ENCODE results near the gene SH3PXD2A. TPM values are rescaled to one million over a fixed set of nuclear protein-coding genes. Genes with fewer than 3 reads are reported as not detected.
A peak's percentile ranks its signal among the peaks of the same experiment; 100 is the strongest.

Gene SH3PXD2A
- total RNA-seq, 1 donor from 2014 or later = 36.8 TPM

GRCh38 chr10:103648636-103649532, 206.5 kb downstream of the SH3PXD2A start:
- TF ChIP-seq, protein P1, sequence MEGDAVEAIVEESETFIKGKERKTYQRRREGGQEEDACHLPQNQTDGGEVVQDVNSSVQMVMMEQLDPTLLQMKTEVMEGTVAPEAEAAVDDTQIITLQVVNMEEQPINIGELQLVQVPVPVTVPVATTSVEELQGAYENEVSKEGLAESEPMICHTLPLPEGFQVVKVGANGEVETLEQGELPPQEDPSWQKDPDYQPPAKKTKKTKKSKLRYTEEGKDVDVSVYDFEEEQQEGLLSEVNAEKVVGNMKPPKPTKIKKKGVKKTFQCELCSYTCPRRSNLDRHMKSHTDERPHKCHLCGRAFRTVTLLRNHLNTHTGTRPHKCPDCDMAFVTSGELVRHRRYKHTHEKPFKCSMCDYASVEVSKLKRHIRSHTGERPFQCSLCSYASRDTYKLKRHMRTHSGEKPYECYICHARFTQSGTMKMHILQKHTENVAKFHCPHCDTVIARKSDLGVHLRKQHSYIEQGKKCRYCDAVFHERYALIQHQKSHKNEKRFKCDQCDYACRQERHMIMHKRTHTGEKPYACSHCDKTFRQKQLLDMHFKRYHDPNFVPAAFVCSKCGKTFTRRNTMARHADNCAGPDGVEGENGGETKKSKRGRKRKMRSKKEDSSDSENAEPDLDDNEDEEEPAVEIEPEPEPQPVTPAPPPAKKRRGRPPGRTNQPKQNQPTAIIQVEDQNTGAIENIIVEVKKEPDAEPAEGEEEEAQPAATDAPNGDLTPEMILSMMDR (IDR thresholded peaks at IDR 0.05; ENCODE audit: unreplicated experiment) = no peak
- peak overlapping the region; percentile 48 for H3K27ac Mint-ChIP-seq
- peaks cover 6% of the 10 kb centered on the region for H3K36me3 Mint-ChIP-seq
- peaks cover 25% of the 10 kb centered on the region for H3K4me1 Mint-ChIP-seq
- no peaks in the 10 kb centered on the region for H3K27me3 Mint-ChIP-seq (ENCODE audit: low read depth)
- DNase-seq (ENCODE audit: low spot score in 2 of 2, unreplicated experiment in 2 of 2) = no peak
- H3K4me3 Mint-ChIP-seq = no peak overlapping the region
- no peaks in the 10 kb centered on the region for H3K9me3 Mint-ChIP-seq

GRCh38 chr10:103648251-103648635, 207.1 kb downstream of the SH3PXD2A start:
- Mint-ChIP-seq H3K4me1 (peaks cover 25% of the 10 kb centered on the region), H3K27me3 (ENCODE audit: low read depth) (no peaks in the 10 kb centered on the region), H3K4me3 (no peak overlapping the region), H3K9me3 (no peaks in the 10 kb centered on the region), H3K27ac (peak overlapping the region; percentile 48), H3K36me3 (peaks cover 6% of the 10 kb centered on the region)
- DNase-seq (ENCODE audit: low spot score in 2 of 2, unreplicated experiment in 2 of 2) = no peak
- TF ChIP-seq, protein P1 (IDR thresholded peaks at IDR 0.05; ENCODE audit: unreplicated experiment) = no peak

DNA sequence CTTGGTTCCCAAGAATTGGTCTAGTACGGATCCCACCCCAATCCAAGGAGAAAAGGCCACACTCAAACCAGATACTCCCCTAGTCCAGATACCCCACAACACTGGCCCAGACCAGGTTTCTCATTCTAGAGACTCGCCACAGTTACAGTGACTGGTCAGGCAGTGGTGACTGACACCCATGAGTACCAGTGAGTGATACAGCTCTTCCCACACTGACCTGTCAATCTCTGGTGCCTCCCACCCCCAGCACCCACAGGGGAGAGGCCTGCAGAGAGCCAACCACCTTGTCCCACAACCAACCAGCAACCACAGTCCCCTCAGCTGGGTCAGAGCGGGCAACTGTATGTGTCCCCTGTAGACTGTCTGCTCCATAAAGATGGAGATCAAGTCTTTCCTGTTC, 209.1 kb downstream of the SH3PXD2A start:
- DNase-seq (ENCODE audit: low spot score in 2 of 2, unreplicated experiment in 2 of 2) = no peak
- Mint-ChIP-seq H3K4me3 (no peak overlapping the region), H3K36me3 (peaks cover 6% of the 10 kb centered on the region), H3K27me3 (ENCODE audit: low read depth) (no peaks in the 10 kb centered on the region), H3K27ac (peak overlapping the region; percentile 53), H3K9me3 (no peaks in the 10 kb centered on the region), H3K4me1 (peaks cover 25% of the 10 kb centered on the region)
- TF ChIP-seq, protein P1 (IDR thresholded peaks at IDR 0.05; ENCODE audit: unreplicated experiment) = no peak

GRCh38 chr10:103645141-103646054, 210.0 kb downstream of the SH3PXD2A start:
- no peaks in the 10 kb centered on the region for H3K27me3 Mint-ChIP-seq (ENCODE audit: low read depth)
- H3K9me3 Mint-ChIP-seq = no peaks in the 10 kb centered on the region
- TF ChIP-seq, protein P1 (IDR thresholded peaks at IDR 0.05; ENCODE audit: unreplicated experiment) = no peak
- H3K36me3 Mint-ChIP-seq = peaks cover 6% of the 10 kb centered on the region
- H3K4me3 Mint-ChIP-seq = no peak overlapping the region
- peak overlapping the region; percentile 34 for H3K27ac Mint-ChIP-seq
- peaks cover 25% of the 10 kb centered on the region for H3K4me1 Mint-ChIP-seq
- DNase-seq (ENCODE audit: low spot score in 2 of 2, unreplicated experiment in 2 of 2) = no peak

GRCh38 chr10:103643381-103643780, 212.0 kb downstream of the SH3PXD2A start:
- H3K4me3 Mint-ChIP-seq = no peak overlapping the region
- no peak overlapping the region for H3K27ac Mint-ChIP-seq
- no peak for DNase-seq (ENCODE audit: low spot score in 2 of 2, unreplicated experiment in 2 of 2)
- TF ChIP-seq, protein P1 (IDR thresholded peaks at IDR 0.05; ENCODE audit: unreplicated experiment) = no peak
- peaks cover 20% of the 10 kb centered on the region for H3K4me1 Mint-ChIP-seq
- peaks cover 6% of the 10 kb centered on the region for H3K36me3 Mint-ChIP-seq
- no peaks in the 10 kb centered on the region for H3K9me3 Mint-ChIP-seq
- H3K27me3 Mint-ChIP-seq (ENCODE audit: low read depth) = no peaks in the 10 kb centered on the region

Data from mesothelial cell of epicardium (in vitro differentiated cells).